GM12875 (cell line): Measurements from ENCODE around the gene KLHL25.

Experiments used
- H3K4me3 ChIP-seq: one replicate; pipeline ENCODE4 v1.5.1; 2011; ENCODE audit warnings: low read depth, low read length, control low read depth
- CTCF ChIP-seq: IDR thresholded peaks from 2 replicates; pipeline ENCODE4 v1.5.1; 2011; ENCODE audit warnings: low read depth, mild to moderate bottlenecking, control low read depth, inconsistent platforms, low read length, moderate library complexity, borderline replicate concordance; ENCODE audit not compliant: insufficient read depth

The KLHL25 gene

GRCh38 chr15:85773970-85774369 is 20.8 kb downstream of the KLHL25 start:
- TF ChIP-seq CTCF = no peak
- H3K4me3 ChIP-seq = no peak overlapping the region

- TF ChIP-seq CTCF = no peak
- no peak overlapping the region for H3K4me3 ChIP-seq
Observed at GRCh38 chr15:85773249-85773648, 21.5 kb downstream of the KLHL25 start.

GRCh38 chr15:85772668-85773067 is 22.1 kb downstream of the KLHL25 start:
- no peak for TF ChIP-seq CTCF
- H3K4me3 ChIP-seq = no peak overlapping the region

DNA sequence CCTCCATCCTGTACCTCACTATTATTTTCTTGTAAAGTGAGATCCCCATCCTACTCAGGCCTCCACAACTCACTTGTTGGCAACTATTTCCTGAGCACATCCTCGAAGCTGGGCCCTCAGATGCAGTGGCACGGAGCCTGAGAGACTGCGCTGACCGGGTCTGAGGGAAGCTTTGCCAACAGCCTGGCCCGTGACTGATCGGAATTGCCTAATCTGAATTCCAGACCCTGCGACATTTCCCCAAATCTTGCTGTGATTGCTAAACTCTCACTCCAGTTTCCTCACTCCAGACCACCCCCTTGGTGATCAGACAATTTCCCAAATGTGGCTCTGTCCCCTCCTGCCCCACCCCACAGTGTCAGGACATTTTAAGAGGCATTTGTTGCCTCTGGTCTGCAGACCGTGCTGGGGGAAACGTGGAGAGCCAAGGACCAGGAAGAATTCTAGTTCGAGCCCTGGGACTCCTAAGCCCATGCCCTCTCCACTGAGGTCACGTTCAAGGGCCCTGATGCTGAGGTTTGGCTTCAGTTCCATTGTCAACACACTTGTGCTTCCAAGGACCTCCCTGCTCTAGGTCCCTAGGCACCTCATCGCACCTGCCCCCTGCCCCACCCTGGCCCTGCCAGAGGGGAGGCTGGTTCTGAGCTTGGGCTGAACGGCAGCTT is 22.8 kb downstream of the KLHL25 start:
- no peak for TF ChIP-seq CTCF
- H3K4me3 ChIP-seq = no peak overlapping the region

DNA sequence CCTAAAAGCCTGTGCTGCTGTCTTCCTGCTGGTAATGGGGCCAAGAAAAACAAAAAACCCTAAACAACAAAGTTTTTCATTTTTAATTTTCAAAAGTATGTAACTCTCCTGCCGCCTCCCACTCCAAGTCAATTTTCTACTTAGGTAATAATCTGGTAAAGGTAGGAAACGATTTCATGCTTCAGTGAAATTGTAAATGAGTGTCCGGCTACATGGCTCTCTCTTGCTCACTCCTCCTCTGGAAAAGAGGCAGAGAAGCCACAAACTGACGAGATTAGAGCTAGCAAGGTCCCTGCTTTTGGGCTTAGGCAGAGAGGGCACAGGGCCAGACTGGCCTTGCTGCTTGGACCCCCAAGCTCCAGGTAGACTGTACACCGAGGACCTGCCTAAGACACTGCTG is 23.5 kb downstream of the KLHL25 start:
- H3K4me3 ChIP-seq = no peak overlapping the region
- TF ChIP-seq CTCF = no peak

DNA sequence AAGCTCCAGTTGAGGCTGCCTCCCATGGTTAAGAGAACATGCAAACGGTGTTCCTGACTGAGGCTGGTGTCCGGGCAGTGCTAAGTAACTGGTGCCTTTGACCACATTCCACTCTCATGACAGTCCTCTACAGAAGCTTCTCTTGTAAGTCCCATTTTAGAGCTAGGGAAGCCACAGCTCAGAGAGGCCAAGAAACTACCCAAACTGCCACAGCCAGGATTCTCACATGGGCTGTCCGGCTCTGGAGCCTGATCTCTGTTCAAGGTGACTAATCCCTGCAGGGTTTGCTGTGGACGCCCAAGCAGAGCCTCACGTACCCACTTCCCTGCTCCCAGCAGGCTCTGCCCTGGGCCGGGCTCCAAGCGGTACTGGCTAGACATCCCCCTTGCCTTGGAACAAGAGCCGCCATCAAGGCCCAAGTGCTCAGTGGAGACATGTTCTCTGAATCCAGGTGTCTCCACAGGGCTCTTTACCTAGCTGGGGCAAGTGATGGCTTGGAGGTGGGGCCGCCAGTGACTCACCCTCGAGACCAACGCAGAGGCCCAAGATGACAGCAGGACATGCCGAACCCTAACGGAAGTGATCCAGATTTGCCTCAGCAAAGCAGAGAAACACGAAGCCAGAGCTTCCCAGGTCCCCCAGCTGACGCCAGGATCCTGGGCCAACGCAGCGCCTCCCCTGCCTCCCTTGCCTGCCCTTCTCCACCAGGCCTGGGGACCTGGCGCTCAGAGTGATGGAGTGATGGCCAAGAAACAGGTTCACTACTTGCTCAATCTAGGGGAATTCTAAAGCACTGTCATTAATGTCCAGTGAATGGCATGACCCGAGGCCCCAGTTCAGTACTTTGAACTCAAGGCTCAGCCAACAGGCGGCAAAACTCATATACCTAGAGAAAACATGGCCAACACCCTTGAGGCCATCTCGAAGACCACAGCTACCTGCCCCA is 24.4 kb downstream of the KLHL25 start:
- TF ChIP-seq CTCF = no peak
- H3K4me3 ChIP-seq = no peak overlapping the region
